Loucy (cell line): Measurements from ENCODE around the gene ZFR.
"Not testable (repeated sequence)": the region's sequence is repeated elsewhere in the genome, so short reads cannot be mapped to it uniquely, and the experiment has no call there.

ENCODE experiments used
- H2AFZ ChIP-seq: fragments of 200-600 bp; sonication (generic); 2 replicates; pipeline ENCODE4 v1.6.0; 2016; ENCODE audit warnings: antibody characterized with exemption, mild to moderate bottlenecking, low read length, moderate library complexity
- H3F3A ChIP-seq: fragments of 200-600 bp; 2 replicates; pipeline ENCODE4 v1.6.0; 2016; ENCODE audit warnings: antibody characterized with exemption, low read depth, mild to moderate bottlenecking
- H3K27me3 ChIP-seq: fragments of 200-600 bp; sonication (generic); 2 replicates; pipeline ENCODE4 v1.6.1; 2014; ENCODE audit warnings: low read length, mild to moderate bottlenecking; ENCODE audit not compliant: insufficient read depth, poor library complexity, severe bottlenecking
- H3K36me3 ChIP-seq: fragments of 200-600 bp; sonication (generic); 2 replicates; pipeline ENCODE4 v1.6.1; 2016; ENCODE audit warnings: low read length; ENCODE audit not compliant: insufficient read depth
- H3K4me1 ChIP-seq: fragments of 200-600 bp; sonication (generic); 2 replicates; pipeline ENCODE4 v1.5.1; 2014; ENCODE audit warnings: low read length, mild to moderate bottlenecking; ENCODE audit not compliant: insufficient read depth, poor library complexity, severe bottlenecking
- H3K4me2 ChIP-seq: fragments of 200-600 bp; sonication (generic); 2 replicates; pipeline ENCODE4 v1.6.0; 2014; ENCODE audit warnings: antibody characterized with exemption, low read length, low read depth, mild to moderate bottlenecking; ENCODE audit not compliant: poor library complexity, severe bottlenecking
- H3K4me3 ChIP-seq: fragments of 200-600 bp; sonication (generic); 2 replicates; pipeline ENCODE4 v1.5.1; 2014; ENCODE audit warnings: low read length, mild to moderate bottlenecking, mixed read lengths; ENCODE audit not compliant: poor library complexity, severe bottlenecking
- H3K79me2 ChIP-seq: fragments of 200-600 bp; sonication (generic); 2 replicates; pipeline ENCODE4 v1.6.1; 2014; ENCODE audit warnings: low read length; ENCODE audit not compliant: insufficient read depth
- H3K9ac ChIP-seq: fragments of 200-600 bp; sonication (generic); 2 replicates; pipeline ENCODE4 v1.6.0; 2014; ENCODE audit warnings: mild to moderate bottlenecking, low read depth, low read length, moderate library complexity; ENCODE audit not compliant: poor library complexity, severe bottlenecking
- H3K9me2 ChIP-seq: fragments of 200-600 bp; sonication (generic); replicated peaks from 2 replicates; pipeline ENCODE4 v1.6.1; 2016; ENCODE audit warnings: low read depth, low read length, mixed read lengths
- H3K9me3 ChIP-seq: fragments of 200-600 bp; sonication (generic); 2 replicates; pipeline ENCODE4 v1.6.1; 2014; ENCODE audit warnings: mild to moderate bottlenecking, antibody characterized with exemption, low read length, low read depth; ENCODE audit not compliant: insufficient read depth
- H4K20me1 ChIP-seq: fragments of 200-600 bp; sonication (generic); 2 replicates; pipeline ENCODE4 v1.6.0; 2014; ENCODE audit warnings: antibody characterized with exemption, low read length, mild to moderate bottlenecking; ENCODE audit not compliant: insufficient read depth, poor library complexity, severe bottlenecking
- EZH2phosphoT487 ChIP-seq: fragments of 200-600 bp; IDR thresholded peaks from 2 replicates; pipeline ENCODE4 v1.6.1; 2018; ENCODE audit warnings: antibody characterized with exemption, mild to moderate bottlenecking, moderate library complexity, borderline replicate concordance
- TF ChIP-seq, protein P1 (sequence below): fragments of 200-600 bp; sonication (generic); conservative IDR thresholded peaks from 2 replicates; pipeline ENCODE4 v1.5.1; 2014; ENCODE audit warnings: mild to moderate bottlenecking, antibody characterized with exemption, low read length

ZFR gene

DNA sequence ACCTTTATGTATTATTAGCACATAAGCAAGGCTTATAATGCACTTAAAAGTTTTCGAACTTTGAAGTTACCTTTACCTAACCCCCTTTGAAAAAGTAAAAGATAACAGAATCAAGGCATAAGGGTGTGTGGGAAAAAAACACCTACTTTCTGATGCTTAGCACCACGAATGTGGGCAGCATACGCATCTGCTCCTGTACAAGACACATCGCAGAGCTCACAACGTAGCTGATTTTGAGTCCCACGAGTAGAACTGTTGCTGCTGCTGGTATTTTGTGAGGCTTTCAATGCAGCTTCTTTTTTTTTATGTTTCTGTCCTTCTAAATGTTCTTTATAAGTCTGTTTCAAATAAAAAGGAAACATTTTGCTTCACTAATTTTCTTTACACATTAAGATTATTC, 40.8 kb downstream of the ZFR start:
- H3K4me2 ChIP-seq: no peak overlapping the region
- H4K20me1 ChIP-seq: peaks cover 12% of the 10 kb centered on the region
- H3K9ac ChIP-seq: no peak overlapping the region
- no peaks in the 10 kb centered on the region for H3K27me3 ChIP-seq
- H3K4me1 ChIP-seq: no peaks in the 10 kb centered on the region
- H3F3A ChIP-seq: no peaks in the 10 kb centered on the region
- no peak overlapping the region for H2AFZ ChIP-seq
- TF ChIP-seq EZH2phosphoT487: no peak
- TF ChIP-seq, protein P1, sequence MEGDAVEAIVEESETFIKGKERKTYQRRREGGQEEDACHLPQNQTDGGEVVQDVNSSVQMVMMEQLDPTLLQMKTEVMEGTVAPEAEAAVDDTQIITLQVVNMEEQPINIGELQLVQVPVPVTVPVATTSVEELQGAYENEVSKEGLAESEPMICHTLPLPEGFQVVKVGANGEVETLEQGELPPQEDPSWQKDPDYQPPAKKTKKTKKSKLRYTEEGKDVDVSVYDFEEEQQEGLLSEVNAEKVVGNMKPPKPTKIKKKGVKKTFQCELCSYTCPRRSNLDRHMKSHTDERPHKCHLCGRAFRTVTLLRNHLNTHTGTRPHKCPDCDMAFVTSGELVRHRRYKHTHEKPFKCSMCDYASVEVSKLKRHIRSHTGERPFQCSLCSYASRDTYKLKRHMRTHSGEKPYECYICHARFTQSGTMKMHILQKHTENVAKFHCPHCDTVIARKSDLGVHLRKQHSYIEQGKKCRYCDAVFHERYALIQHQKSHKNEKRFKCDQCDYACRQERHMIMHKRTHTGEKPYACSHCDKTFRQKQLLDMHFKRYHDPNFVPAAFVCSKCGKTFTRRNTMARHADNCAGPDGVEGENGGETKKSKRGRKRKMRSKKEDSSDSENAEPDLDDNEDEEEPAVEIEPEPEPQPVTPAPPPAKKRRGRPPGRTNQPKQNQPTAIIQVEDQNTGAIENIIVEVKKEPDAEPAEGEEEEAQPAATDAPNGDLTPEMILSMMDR: no peak
- H3K4me3 ChIP-seq: no peak overlapping the region
- H3K9me2 ChIP-seq: no peaks in the 10 kb centered on the region
- peaks cover 99% of the 10 kb centered on the region for H3K36me3 ChIP-seq
- H3K9me3 ChIP-seq: no peaks in the 10 kb centered on the region
- H3K79me2 ChIP-seq: peaks cover 3% of the 10 kb centered on the region; the same call in 1 of the 2 replicates

DNA sequence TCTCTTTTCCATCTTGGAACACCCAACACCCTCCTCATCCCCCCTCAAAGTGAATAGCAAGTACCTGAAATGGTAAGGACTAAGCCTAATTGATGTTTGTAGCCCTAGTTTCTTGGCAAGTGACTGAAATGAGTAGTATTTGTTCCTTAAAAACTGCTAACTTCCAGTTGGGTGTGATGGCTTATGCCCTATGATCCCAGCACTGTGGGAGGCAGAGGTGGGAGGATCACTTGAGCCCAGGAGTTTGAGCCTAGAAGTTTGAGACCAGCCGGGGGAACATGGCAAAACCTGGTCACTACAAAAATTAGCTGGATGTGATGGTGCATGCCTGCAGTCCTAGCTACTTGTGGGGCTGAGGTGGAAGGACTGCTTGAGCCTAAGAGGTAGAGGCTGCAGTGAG, 44.1 kb downstream of the ZFR start:
- no peaks in the 10 kb centered on the region for H3K9me3 ChIP-seq
- H3K79me2 ChIP-seq: no peaks in the 10 kb centered on the region
- no peak overlapping the region for H3K4me2 ChIP-seq
- H3K9me2 ChIP-seq: no peaks in the 10 kb centered on the region
- H3K4me3 ChIP-seq: no peak overlapping the region
- TF ChIP-seq, protein P1: no peak
- TF ChIP-seq EZH2phosphoT487: no peak
- no peak overlapping the region for H3K9ac ChIP-seq
- H3K4me1 ChIP-seq: no peaks in the 10 kb centered on the region
- no peaks in the 10 kb centered on the region for H3K27me3 ChIP-seq
- H2AFZ ChIP-seq: no peak overlapping the region
- H4K20me1 ChIP-seq: peaks cover 3% of the 10 kb centered on the region
- no peaks in the 10 kb centered on the region for H3F3A ChIP-seq
- peaks cover 96% of the 10 kb centered on the region for H3K36me3 ChIP-seq

GRCh38 chr5:32398754-32399153, 45.8 kb downstream of the ZFR start:
- H3K4me2 ChIP-seq, H3F3A ChIP-seq, H3K9me3 ChIP-seq, H3K4me1 ChIP-seq, H3K27me3 ChIP-seq, H4K20me1 ChIP-seq, H3K9me2 ChIP-seq, H3K79me2 ChIP-seq, H3K9ac ChIP-seq, H3K4me3 ChIP-seq, H2AFZ ChIP-seq: not testable (repeated sequence)
- peaks cover 94% of the 10 kb centered on the region for H3K36me3 ChIP-seq

DNA sequence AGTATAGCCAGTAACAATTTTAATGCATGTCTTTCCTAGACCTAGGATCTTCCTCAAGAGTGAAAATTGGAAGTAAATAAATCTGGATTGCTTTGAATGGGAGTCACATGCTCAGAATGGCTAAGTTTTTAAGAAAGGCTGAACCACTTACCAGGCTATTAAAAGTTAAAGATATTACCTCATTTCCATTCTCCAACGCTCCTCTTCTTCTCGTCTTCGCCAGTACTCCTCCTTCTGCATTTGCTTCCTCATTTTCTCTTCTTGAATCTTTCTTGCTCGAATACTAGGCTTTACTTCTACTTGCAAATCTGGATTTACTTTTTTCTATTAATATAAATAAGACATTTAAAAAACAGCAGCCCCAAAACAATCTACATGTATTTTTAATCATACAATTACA, 49.6 kb downstream of the ZFR start:
- no peak overlapping the region for H3K4me3 ChIP-seq
- no peaks in the 10 kb centered on the region for H3K4me1 ChIP-seq
- no peaks in the 10 kb centered on the region for H3F3A ChIP-seq
- no peaks in the 10 kb centered on the region for H3K9me3 ChIP-seq
- no peak overlapping the region for H2AFZ ChIP-seq
- TF ChIP-seq EZH2phosphoT487: no peak
- TF ChIP-seq, protein P1: no peak
- peaks cover 90% of the 10 kb centered on the region for H3K36me3 ChIP-seq
- H3K4me2 ChIP-seq: no peak overlapping the region
- no peaks in the 10 kb centered on the region for H3K79me2 ChIP-seq
- H4K20me1 ChIP-seq: peaks cover 4% of the 10 kb centered on the region
- no peaks in the 10 kb centered on the region for H3K27me3 ChIP-seq
- no peak overlapping the region for H3K9ac ChIP-seq
- no peaks in the 10 kb centered on the region for H3K9me2 ChIP-seq
